PC-3 (cell line): ENCODE measurements around the gene SNTN. TPM values are rescaled to one million over a fixed set of nuclear protein-coding genes. Genes with fewer than 3 reads are reported as not detected.

ENCODE experiments used
- ATAC-seq: fragments of 200-7000 bp; cut with Tn5 transposase; 2 replicates; pipeline ENCODE4 v1.9.1; 2020; ENCODE audit warnings: mild to moderate bottlenecking, moderate library complexity
- BruUV-seq: library from RNA; stranded (reverse); fragments of 400-500 nt; replicated peaks from 2 replicates; lab custom pipeline; 2021; lab: Mats Ljungman, UMichigan
- CTCF ChIA-PET: fragments of 300-600 bp; sonication (Branson Sonifier 250); formaldehyde crosslinking; loops from one replicate; lab custom pipeline; 2022; ENCODE audit warnings: antibody characterized with exemption; lab: Charles Lee
- POLR2A ChIA-PET: fragments of 300-600 bp; sonication (Branson Sonifier 250); formaldehyde crosslinking; loops from one replicate; lab custom pipeline; 2022; ENCODE audit warnings: antibody characterized with exemption; ENCODE audit not compliant: unreplicated experiment; lab: Charles Lee
- DNase-seq: peaks from one replicate; pipeline ENCODE4 v3.0.0-alpha.2; 2015
- H2AFZ ChIP-seq: fragments of 300-600 bp; sonication (generic); 2 replicates; pipeline ENCODE4 v1.6.0; 2016; ENCODE audit warnings: antibody characterized with exemption, low read length
- H3F3A ChIP-seq: fragments of 300-600 bp; sonication (generic); one replicate; pipeline ENCODE4 v1.6.0; 2017; ENCODE audit warnings: antibody characterized with exemption, low read length, control low read depth, mild to moderate bottlenecking; ENCODE audit not compliant: unreplicated experiment
- H3K27ac ChIP-seq: fragments of 300-600 bp; sonication (generic); 2 replicates; pipeline ENCODE4 v1.5.1; 2016; ENCODE audit warnings: mild to moderate bottlenecking, low read length
- H3K27me3 ChIP-seq: fragments of 300-600 bp; sonication (generic); 2 replicates; pipeline ENCODE4 v1.6.1; 2016; ENCODE audit warnings: low read length, mixed read lengths
- H3K36me3 ChIP-seq: fragments of 300-600 bp; sonication (generic); 2 replicates; pipeline ENCODE4 v1.6.1; 2016; ENCODE audit warnings: low read depth, mixed run types, low read length, mixed read lengths
- H3K4me1 ChIP-seq: fragments of 300-600 bp; sonication (generic); 2 replicates; pipeline ENCODE4 v1.5.1; 2016; ENCODE audit warnings: low read length; ENCODE audit not compliant: insufficient read depth
- H3K4me2 ChIP-seq: fragments of 300-600 bp; sonication (generic); 2 replicates; pipeline ENCODE4 v1.6.0; 2016; ENCODE audit warnings: low read length
- H3K4me3 ChIP-seq: fragments of 300-600 bp; sonication (generic); 2 replicates; pipeline ENCODE4 v1.5.1; 2016; ENCODE audit warnings: mild to moderate bottlenecking, low read length, mixed read lengths
- H3K79me2 ChIP-seq: fragments of 300-600 bp; sonication (generic); 2 replicates; pipeline ENCODE4 v1.6.1; 2017; ENCODE audit warnings: low read length, mixed read lengths
- H3K9ac ChIP-seq: fragments of 300-600 bp; sonication (generic); 2 replicates; pipeline ENCODE4 v1.6.0; 2016; ENCODE audit warnings: mild to moderate bottlenecking, low read length
- H3K9me2 ChIP-seq: fragments of 300-600 bp; sonication (generic); replicated peaks from 2 replicates; pipeline ENCODE4 v1.6.1; 2016; ENCODE audit warnings: mixed run types, low read length, mixed read lengths
- H3K9me3 ChIP-seq: fragments of 300-600 bp; sonication (generic); 2 replicates; pipeline ENCODE4 v1.6.1; 2016; ENCODE audit warnings: low read length, mixed read lengths
- H4K20me1 ChIP-seq: fragments of 300-600 bp; sonication (generic); 2 replicates; pipeline ENCODE4 v1.6.1; 2016; ENCODE audit warnings: low read length, mixed read lengths
- CTCF ChIP-seq: fragments of 300-600 bp; sonication (generic); conservative IDR thresholded peaks from 2 replicates; pipeline ENCODE4 v1.5.1; 2017; ENCODE audit warnings: antibody characterized with exemption, low read depth, mild to moderate bottlenecking, low read length
- EZH2 ChIP-seq: fragments of 300-600 bp; sonication (generic); IDR thresholded peaks from one replicate; pipeline ENCODE4 v1.6.1; 2017; ENCODE audit warnings: antibody characterized with exemption, mild to moderate bottlenecking, low read length; ENCODE audit not compliant: unreplicated experiment
- EZH2phosphoT487 ChIP-seq: fragments of 300-600 bp; sonication (generic); IDR thresholded peaks from 2 replicates; pipeline ENCODE4 v1.6.1; 2018; ENCODE audit warnings: mild to moderate bottlenecking, antibody characterized with exemption, low read length, borderline replicate concordance
- intact Hi-C: fragments of 100-400 bp; cut with micrococcal nuclease; formaldehyde crosslinking; loops from 2 replicates; pipeline ENCODE4 v1.9.0; 2023
- total RNA-seq: library from RNA; depleted of rRNA; stranded (reverse); fragments of >200 nt; gene quantifications from 2 replicates; pipeline ENCODE4 v1.2.3, GENCODE V29; 2014

The SNTN gene
- total RNA-seq, 1 experiment from 2014 or later: not detected

- Histone ChIP-seq H3K4me3 (no peak overlapping the region), H3K4me2 (no peak overlapping the region), H3K36me3 (no peaks in the 10 kb centered on the region), H3K79me2 (no peaks in the 10 kb centered on the region), H3F3A (no peaks in the 10 kb centered on the region), H2AFZ (no peak overlapping the region), H4K20me1 (no peaks in the 10 kb centered on the region), H3K4me1 (no peaks in the 10 kb centered on the region), H3K9me3 (no peaks in the 10 kb centered on the region), H3K27me3 (peaks cover 21% of the 10 kb centered on the region; the same call in 1 of the 2 replicates), H3K9me2 (no peaks in the 10 kb centered on the region), H3K27ac (no peak overlapping the region), H3K9ac (no peak overlapping the region)
- BruUV-seq: no TSS peak
- CTCF ChIA-PET: no interaction called here
- intact Hi-C loops: no loop called here
- ATAC-seq: no peak
- DNase-seq: no peak
- POLR2A ChIA-PET: no interaction called here
- TF ChIP-seq CTCF (no peak), EZH2 (no peak), EZH2phosphoT487 (no peak)
Measured at GRCh38 chr3:63613561-63613960, 38.9 kb upstream of the SNTN start.

GRCh38 chr3:63617391-63617790, 35.1 kb upstream of the SNTN start:
- DNase-seq: no peak
- ChIA-PET CTCF (no interaction called here), POLR2A (no interaction called here)
- Histone ChIP-seq H3K27ac (no peak overlapping the region), H3F3A (no peaks in the 10 kb centered on the region), H3K4me3 (no peak overlapping the region), H3K79me2 (no peaks in the 10 kb centered on the region), H3K4me2 (no peak overlapping the region), H3K9ac (no peak overlapping the region), H3K9me2 (no peaks in the 10 kb centered on the region), H3K9me3 (no peaks in the 10 kb centered on the region), H3K4me1 (no peaks in the 10 kb centered on the region), H3K36me3 (no peaks in the 10 kb centered on the region), H3K27me3 (peaks cover 22% of the 10 kb centered on the region; the same call in 1 of the 2 replicates), H2AFZ (no peak overlapping the region), H4K20me1 (no peaks in the 10 kb centered on the region)
- intact Hi-C loops: no loop called here
- no peak for ATAC-seq
- TF ChIP-seq EZH2phosphoT487 (no peak), CTCF (no peak), EZH2 (no peak)
- no TSS peak for BruUV-seq

- TF ChIP-seq EZH2 (no peak), EZH2phosphoT487 (no peak), CTCF (no peak)
- Histone ChIP-seq H3K79me2 (no peaks in the 10 kb centered on the region), H3K4me1 (no peaks in the 10 kb centered on the region), H3K9me2 (no peaks in the 10 kb centered on the region), H3K4me2 (no peak overlapping the region), H3K27ac (no peak overlapping the region), H4K20me1 (no peaks in the 10 kb centered on the region), H3K4me3 (no peak overlapping the region), H3F3A (no peaks in the 10 kb centered on the region), H2AFZ (no peak overlapping the region), H3K9me3 (no peaks in the 10 kb centered on the region), H3K27me3 (peaks cover 8% of the 10 kb centered on the region; the same call in 1 of the 2 replicates), H3K36me3 (no peaks in the 10 kb centered on the region), H3K9ac (no peak overlapping the region)
- peak; percentile 37; the same call in 1 of the 2 replicates for ATAC-seq
- BruUV-seq: no TSS peak
- ChIA-PET CTCF (no interaction called here), POLR2A (no interaction called here)
- DNase-seq: peak; percentile 57
- intact Hi-C loops: no loop called here
Measured at GRCh38 chr3:63624941-63625560, 27.4 kb upstream of the SNTN start.
